Testis (tissue), 3 donors: Measurements from ENCODE around the gene CTSW. TPM values are rescaled to one million over a fixed set of nuclear protein-coding genes. Genes with fewer than 3 reads are reported as not detected.
"Not testable (repeated sequence)": the region's sequence is repeated elsewhere in the genome, so short reads cannot be mapped to it uniquely, and the experiment has no call there.

Source experiments
- DNase-seq: peaks from one replicate; pipeline ENCODE4 v3.0.0-alpha.2; 2019
- H3K27ac ChIP-seq, 2 donors: fragments of 200-600 bp; sonication (generic); one replicate each; pipeline ENCODE4 v1.5.1; 2019
- H3K27me3 ChIP-seq: fragments of 200-600 bp; sonication (generic); one replicate; pipeline ENCODE4 v1.5.1; 2019
- H3K36me3 ChIP-seq: fragments of 200-600 bp; sonication (generic); one replicate; pipeline ENCODE4 v1.5.1; 2017; ENCODE audit warnings: low read depth; ENCODE audit errors: missing control alignments
- H3K4me1 ChIP-seq: fragments of 200-600 bp; sonication (generic); one replicate; pipeline ENCODE4 v1.5.1; 2019
- H3K4me3 ChIP-seq, 2 donors: fragments of 200-600 bp; sonication (generic); one replicate each; pipeline ENCODE4 v1.5.1; 2017 to 2019
- H3K9me3 ChIP-seq: fragments of 200-600 bp; sonication (generic); one replicate; pipeline ENCODE4 v1.5.1; 2017
- CTCF ChIP-seq, 3 experiments: fragments of 450-650 bp in 2 of 3; fragments of 200-600 bp in 1 of 3; sonication (generic) in 1 of 3; IDR thresholded peaks; one replicate each; pipeline ENCODE4 v1.5.1; 2016 to 2019; ENCODE audit warnings: antibody characterized with exemption in 3 of 3, mild to moderate bottlenecking in 2 of 3, moderate library complexity in 1 of 3
- POLR2A ChIP-seq: fragments of 450-650 bp; IDR thresholded peaks from one replicate; pipeline ENCODE4 v1.6.1; 2017; ENCODE audit warnings: antibody characterized with exemption, mild to moderate bottlenecking, moderate library complexity
- WGBS, 2 donors: methylation state at CpG; one replicate each; pipeline ENCODE4 v1.1.5; 2018; 5-methylcytosine and 5-hydroxymethylcytosine counted together
- intact Hi-C: fragments of 100-400 bp; cut with DNase I; formaldehyde crosslinking; loops from one replicate; pipeline ENCODE4 v1.15.1; 2023; ENCODE audit warnings: low total_unique reads
- polyA plus RNA-seq: library from polyadenylated mRNA; stranded (reverse); fragments of 350-450 nt; fragmentation: Illumina TruSeq; extraction: RNeasy Lipid Tissue Mini Kit (QIAGEN cat#74804); gene quantifications from one replicate; pipeline ENCODE4 v1.2.3, GENCODE V29; 2014; ENCODE audit warnings: low read depth, low replicate concordance; ENCODE audit not compliant: insufficient read depth
- total RNA-seq, 2 donors: library from RNA; depleted of rRNA; stranded (reverse); fragments of >200 nt; gene quantifications; one replicate each; pipeline ENCODE4 v1.2.3, GENCODE V29; 2016

CTSW gene
- total and polyA plus RNA-seq, 3 donors from 2014 or later, result 0.71 to 4.4 (median 2.7) TPM

DNA sequence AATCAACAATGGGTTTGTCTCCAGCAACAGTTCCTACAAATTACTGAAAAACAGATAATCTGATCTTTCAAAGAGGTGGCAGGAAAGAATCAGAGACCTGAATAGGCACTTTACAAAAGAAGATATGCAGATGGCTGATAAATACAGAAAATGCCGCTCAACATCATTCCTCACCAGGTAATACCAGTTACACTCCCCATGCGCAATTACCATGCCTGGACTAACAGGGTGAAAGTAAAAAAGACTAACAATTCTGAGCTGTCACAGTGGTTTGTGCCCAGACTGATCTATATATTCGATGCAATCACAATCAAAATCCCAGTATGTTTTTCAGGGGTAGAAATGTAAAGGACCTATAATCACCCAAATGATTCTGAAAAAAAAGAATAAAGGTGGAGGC is 35.8 kb upstream of the CTSW start:
- Histone ChIP-seq H3K4me3 (no peak overlapping the region), H3K4me1 (no peaks in the 10 kb centered on the region), H3K27me3 (no peaks in the 10 kb centered on the region), H3K9me3 (no peaks in the 10 kb centered on the region), H3K36me3 (no peaks in the 10 kb centered on the region), H3K27ac (no peak overlapping the region)
- TF ChIP-seq POLR2A (no peak), CTCF (IDR thresholded peaks at IDR 0.05) (no peak)
- intact Hi-C loops, result no loop called here
- DNase-seq, result no peak
- WGBS, 2 donors, result 97% methylated on average over 3 of the region's 3 CpGs

DNA sequence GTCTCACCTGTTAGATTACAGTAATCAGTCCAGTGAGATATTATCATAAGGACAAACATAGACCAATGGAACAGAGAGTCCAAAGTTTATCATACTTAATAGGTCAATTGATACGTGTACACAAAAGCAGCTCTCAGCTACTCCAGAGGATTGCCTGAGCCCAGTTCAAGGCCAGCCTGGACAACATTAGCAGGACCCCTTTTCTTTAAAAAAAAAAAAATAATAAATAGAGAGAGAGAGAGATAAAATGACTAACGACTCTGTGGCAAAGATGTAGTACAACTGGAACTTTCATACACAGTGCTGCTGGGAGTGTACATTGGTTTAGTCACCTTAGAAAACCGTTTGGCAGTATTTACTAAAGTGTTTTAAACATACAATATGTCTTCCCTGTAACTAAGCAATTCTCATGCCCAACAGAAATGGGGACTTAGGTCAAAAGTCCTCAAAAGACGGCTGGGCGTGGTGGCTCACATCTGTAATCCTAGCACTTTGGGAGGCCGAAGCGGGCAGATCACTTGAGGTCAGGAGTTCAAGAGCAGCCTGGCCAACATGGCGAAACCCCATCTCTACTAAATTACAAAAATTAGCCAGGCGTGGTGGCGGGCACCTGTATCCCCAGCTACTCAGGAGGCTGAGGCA is 35.3 kb upstream of the CTSW start:
- TF ChIP-seq POLR2A (no peak), CTCF (IDR thresholded peaks at IDR 0.05) (no peak)
- no peaks in the 10 kb centered on the region for H3K27me3 ChIP-seq
- H3K9me3 ChIP-seq, result no peaks in the 10 kb centered on the region
- no peaks in the 10 kb centered on the region for H3K4me1 ChIP-seq
- intact Hi-C loops, result no loop called here
- H3K36me3 ChIP-seq, result no peaks in the 10 kb centered on the region
- H3K4me3 ChIP-seq, result no peak overlapping the region
- no peak for DNase-seq
- H3K27ac ChIP-seq, result no peak overlapping the region
- 80 to 86% methylated on average over 10 of the region's 10 CpGs for WGBS, 2 donors

DNA sequence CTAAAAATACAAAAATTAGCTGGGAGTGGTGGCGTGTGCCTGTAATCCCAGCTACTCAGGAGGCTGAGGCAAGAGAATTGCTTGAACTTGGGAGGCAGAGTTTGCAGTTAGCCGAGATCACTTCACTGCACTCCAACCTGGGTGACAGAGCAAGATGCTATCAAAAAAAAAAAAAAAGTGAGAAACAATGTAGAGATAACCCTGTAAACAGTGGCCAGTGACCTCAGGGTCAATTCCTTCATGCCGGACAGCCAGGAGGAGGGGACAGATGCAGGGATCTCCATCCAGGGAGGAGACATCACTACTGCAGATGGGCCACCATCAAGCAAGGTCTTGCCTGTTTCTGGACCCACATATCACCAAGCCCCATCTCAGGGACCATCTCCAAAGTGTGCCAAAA is 31.9 kb upstream of the CTSW start:
- no peaks in the 10 kb centered on the region for H3K9me3 ChIP-seq
- intact Hi-C loops, result no loop called here
- no peak for DNase-seq
- no peak overlapping the region for H3K27ac ChIP-seq
- no peaks in the 10 kb centered on the region for H3K4me1 ChIP-seq
- no peak for TF ChIP-seq POLR2A
- no peak for TF ChIP-seq CTCF (IDR thresholded peaks at IDR 0.05)
- H3K27me3 ChIP-seq, result no peaks in the 10 kb centered on the region
- H3K4me3 ChIP-seq, result no peak overlapping the region
- no peaks in the 10 kb centered on the region for H3K36me3 ChIP-seq
- WGBS, 2 donors, result 81 to 91% methylated on average over 3 of the region's 3 CpGs

DNA sequence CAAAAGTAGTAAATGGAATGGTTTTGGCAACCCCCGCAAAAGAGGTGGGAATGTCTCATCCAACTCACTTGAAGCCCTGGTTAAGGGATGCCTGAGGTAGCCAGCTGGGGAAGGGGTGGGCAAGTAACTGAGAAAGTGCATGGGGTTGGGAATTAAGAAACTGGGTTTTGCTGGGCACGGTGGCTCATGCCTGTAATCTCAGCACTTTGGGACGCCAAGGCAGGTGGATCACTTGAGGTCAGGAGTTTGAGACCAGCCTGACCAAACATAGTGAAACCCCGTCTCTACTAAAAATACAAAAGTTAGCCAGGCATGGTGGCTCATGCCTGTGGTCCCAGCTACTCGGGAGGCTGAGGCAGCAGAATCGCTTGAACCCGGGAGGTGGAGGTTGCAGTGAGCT is 30.9 kb upstream of the CTSW start:
- DNase-seq, H3K4me3 ChIP-seq, H3K27me3 ChIP-seq, H3K36me3 ChIP-seq, H3K9me3 ChIP-seq, H3K27ac ChIP-seq, H3K4me1 ChIP-seq, intact Hi-C loops: not testable (repeated sequence)
- WGBS, 2 donors, result 57 to 63% methylated on average over 7 of the region's 7 CpGs

GRCh38 chr11:65849366-65849765 is 30.3 kb upstream of the CTSW start:
- Histone ChIP-seq H3K4me3 (no peak overlapping the region), H3K9me3 (no peaks in the 10 kb centered on the region), H3K36me3 (no peaks in the 10 kb centered on the region), H3K27me3 (no peaks in the 10 kb centered on the region), H3K27ac (no peak overlapping the region), H3K4me1 (no peaks in the 10 kb centered on the region)
- TF ChIP-seq POLR2A (no peak), CTCF (IDR thresholded peaks at IDR 0.05) (no peak)
- intact Hi-C loops, result no loop called here
- whole genome bisulfite sequencing, 2 donors, result 67 to 74% methylated on average over 1 to 8 of the region's 8 CpGs
- DNase-seq, result no peak
